Epithelial cell of proximal tubule (primary cell): Measurements from ENCODE around the gene EPHX1. TPM values are rescaled to one million over a fixed set of nuclear protein-coding genes. Genes with fewer than 3 reads are reported as not detected.

Experiments used
- DNase-seq: peaks from one replicate; pipeline ENCODE4 v3.0.0-alpha.2; 2011; ENCODE audit warnings: low read depth
- H3K4me3 ChIP-seq: 2 replicates; pipeline ENCODE4 v1.5.1; 2011; ENCODE audit warnings: low read depth, mild to moderate bottlenecking, low read length
- total RNA-seq: library from RNA; depleted of rRNA; stranded (reverse); fragments of >200 nt; gene quantifications from 2 replicates; pipeline ENCODE4 v1.2.3, GENCODE V29; 2015
- TF ChIP-seq, protein P1 (sequence below): conservative IDR thresholded peaks from 2 replicates; pipeline ENCODE4 v1.5.1; 2012; ENCODE audit warnings: low read depth, mild to moderate bottlenecking, low read length

Gene EPHX1
- total RNA-seq, 1 donor from 2014 or later, result 20.1 TPM

DNA sequence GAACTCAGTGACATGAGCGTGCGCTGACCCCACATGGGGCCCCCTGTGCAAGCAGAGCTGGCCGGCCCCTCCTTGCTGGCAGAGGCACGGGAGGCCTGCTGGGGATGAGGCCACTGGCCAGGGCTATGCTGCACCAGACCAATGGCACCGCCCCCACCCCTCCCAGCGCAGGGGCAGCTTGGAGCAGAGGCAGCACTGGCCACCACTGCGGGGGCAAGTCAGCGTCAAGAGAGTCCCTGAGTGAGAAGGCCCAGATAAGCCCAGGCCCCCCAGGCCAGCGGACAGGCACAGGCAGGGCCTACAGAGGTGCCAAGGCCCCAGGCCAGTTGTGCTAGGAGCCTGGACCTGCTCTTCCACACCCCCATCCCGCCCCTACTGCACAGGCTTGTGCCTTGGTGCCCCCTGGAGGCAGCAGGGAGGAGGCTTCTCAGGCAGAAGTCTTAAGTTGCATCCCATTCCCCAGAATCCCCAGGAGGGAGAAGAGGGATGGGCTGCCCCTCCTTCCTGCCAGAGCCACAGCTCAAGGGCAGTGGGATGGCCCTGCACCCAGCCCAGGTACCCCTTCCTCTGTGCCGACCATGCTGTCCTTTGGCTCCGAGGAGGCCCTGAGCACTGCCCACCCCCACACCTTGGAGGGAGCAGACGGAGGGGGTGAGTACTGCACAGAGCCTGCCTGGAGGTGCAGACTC, 35.8 kb downstream of the EPHX1 start:
- H3K4me3 ChIP-seq, result no peak overlapping the region
- TF ChIP-seq, protein P1, sequence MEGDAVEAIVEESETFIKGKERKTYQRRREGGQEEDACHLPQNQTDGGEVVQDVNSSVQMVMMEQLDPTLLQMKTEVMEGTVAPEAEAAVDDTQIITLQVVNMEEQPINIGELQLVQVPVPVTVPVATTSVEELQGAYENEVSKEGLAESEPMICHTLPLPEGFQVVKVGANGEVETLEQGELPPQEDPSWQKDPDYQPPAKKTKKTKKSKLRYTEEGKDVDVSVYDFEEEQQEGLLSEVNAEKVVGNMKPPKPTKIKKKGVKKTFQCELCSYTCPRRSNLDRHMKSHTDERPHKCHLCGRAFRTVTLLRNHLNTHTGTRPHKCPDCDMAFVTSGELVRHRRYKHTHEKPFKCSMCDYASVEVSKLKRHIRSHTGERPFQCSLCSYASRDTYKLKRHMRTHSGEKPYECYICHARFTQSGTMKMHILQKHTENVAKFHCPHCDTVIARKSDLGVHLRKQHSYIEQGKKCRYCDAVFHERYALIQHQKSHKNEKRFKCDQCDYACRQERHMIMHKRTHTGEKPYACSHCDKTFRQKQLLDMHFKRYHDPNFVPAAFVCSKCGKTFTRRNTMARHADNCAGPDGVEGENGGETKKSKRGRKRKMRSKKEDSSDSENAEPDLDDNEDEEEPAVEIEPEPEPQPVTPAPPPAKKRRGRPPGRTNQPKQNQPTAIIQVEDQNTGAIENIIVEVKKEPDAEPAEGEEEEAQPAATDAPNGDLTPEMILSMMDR, result peak; percentile 69
- DNase-seq, result no peak

DNA sequence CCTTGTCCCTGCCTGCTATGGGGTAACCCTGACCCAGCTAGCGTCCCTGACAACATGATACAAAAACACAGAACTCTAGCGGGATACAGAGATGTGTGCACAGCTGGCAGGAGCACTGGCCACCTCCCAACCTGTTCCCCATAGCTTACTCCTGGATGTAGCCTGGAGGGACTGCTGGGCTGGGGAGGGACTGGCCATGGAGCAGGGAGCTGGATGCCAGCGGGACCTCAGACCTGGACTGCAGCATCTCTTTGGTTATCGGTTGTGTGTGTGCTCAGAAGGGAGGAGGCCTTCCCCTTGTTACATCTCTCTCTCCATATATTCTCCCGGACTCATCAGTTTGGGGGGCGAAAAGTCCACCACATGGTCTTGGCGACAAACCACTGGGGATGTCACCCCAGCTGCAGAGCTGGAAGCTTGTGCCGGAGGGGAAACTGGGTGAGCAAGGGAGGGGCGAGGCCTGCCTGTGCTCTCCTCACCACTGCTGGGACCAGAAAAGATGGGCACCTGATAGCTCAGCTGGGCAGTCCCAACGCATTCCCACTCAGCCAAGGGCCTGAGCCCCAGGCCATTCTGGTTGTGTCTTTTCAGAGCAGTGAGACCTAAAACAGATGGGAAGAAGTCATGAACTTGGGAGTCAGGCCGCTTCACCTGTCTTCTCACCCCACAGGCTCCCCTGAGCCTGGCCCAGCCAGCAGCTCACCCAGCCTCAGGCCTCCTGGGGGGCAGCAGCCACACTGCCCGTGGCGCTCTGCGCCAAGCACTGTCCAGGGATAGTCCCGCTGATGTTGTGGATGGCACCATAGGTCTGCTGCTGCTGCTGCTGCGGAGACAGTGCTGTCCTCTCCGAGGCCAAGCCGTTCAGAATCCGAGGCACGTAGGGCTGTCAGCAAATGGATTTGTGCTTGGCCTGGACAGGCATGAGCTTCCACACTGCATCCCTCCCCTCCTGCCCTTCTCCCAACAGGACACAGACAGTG, 36.7 kb downstream of the EPHX1 start:
- DNase-seq, result no peak
- TF ChIP-seq, protein P1, result no peak
- H3K4me3 ChIP-seq, result no peak overlapping the region

DNA sequence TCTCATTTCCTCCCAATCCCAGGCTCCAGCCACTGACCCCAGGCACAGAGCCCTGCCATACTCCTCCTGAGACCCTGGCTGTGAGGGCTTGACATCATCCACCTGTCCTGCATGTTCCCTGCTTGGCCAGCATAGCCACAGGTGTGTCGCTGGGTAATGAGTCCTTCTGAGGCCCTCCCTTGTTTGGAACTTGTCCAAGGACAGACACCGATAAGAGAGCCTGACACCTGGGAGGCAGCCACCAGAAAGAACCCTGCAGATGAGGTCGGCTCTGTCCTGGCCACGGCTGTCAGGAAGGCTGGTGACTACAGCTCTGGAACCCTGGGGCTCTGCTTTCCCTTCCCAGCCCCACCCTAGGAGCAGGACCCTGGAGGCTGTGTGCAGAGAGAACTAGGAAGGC, 37.7 kb downstream of the EPHX1 start:
- TF ChIP-seq, protein P1, result no peak
- H3K4me3 ChIP-seq, result no peak overlapping the region
- no peak for DNase-seq

DNA sequence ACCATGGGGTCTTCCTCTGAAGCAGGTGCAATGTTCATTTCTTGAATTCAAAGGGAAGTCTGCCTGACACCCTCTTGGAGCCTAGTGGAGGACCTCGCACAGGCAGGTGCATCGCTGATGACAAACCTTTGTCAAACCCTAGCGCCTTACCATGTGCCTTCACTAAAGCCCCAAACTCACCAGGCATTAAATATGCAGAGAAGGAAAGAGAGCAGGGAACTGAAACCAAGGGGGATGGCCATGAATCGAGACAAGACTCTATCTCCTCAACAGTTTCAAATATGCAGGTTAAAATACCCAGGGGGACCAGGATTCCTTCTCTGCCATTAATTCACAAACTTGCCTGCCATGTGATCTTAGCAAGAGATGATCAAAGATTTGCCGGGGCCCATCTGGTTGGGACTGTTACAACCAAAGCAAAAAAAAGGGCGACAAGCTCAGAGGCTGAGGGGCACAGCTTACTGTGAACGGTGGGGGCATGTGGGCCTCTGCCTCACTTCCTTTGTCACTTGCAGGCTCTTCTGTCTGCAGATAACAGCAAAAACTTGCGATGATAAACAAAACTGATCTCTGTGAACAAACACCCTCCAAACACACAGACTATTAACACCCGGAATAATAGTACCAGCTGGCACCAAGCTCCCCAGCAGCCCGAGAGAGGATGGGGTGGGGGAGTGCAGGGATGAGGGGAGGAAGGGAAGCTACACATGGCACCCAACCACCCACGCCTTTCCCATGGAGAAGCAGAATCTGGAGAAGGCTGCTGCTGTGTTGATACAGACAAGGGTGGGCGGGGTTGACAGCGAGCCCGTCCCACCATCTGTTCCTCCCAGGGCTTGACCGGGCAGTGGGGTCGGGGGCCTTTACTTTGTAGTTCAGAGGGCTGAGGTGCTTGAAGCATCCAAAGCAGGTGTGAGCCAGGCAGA, 38.4 kb downstream of the EPHX1 start:
- no peak for DNase-seq
- H3K4me3 ChIP-seq, result no peak overlapping the region
- TF ChIP-seq, protein P1, result no peak

DNA sequence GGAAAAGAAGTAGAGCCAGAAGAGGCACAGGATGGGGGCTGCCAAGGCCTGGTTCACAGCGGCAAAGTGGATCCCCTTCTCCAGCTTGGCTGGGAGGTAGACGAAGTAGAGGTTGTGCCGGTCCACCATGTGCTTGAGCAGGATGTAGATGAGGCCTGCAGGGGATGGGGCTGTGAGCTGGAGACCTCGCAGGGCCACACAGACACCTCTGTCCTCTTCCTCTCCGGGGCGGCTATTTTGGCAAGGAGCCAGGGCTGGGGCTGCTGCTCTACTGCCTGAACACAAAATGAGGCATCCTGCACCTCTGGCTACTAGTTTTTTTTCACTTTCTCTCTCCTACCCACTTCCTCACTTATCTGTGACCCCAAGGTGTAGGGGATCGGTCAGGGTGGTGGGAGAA, 40.0 kb downstream of the EPHX1 start:
- no peak overlapping the region for H3K4me3 ChIP-seq
- TF ChIP-seq, protein P1, result no peak
- no peak for DNase-seq

DNA sequence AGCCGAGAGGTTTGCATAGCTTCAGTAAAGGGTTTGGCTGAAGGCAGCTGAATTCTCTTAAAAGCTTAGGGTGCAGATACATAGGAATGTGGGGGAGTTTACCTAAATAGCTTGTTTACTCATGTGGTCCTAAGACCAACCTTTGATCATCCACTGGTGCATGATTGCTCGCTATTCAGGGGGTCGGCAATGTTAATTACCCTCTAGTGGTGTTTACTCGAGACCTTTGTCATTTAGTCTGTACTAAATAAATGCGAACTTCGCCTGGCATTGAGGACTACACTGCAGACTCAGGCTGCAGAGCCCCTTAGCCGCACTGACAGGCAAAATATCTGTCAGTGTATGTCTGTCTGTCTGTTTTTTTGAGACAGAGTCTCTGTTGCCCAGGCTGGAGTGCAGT, 40.4 kb downstream of the EPHX1 start:
- TF ChIP-seq, protein P1, result no peak
- no peak for DNase-seq
- H3K4me3 ChIP-seq, result no peak overlapping the region
